OCI-LY3 (cell line): ENCODE measurements around the gene ZBTB7C.

Source experiments
- H2AFZ ChIP-seq: fragments of 200-600, 300-600 bp; shearing (Covaris generic); 2 replicates; pipeline ENCODE4 v1.6.0; 2014; ENCODE audit warnings: antibody characterized with exemption, low read depth, low read length
- H3K27ac ChIP-seq: fragments of 200-600, 300-600 bp; sonication (generic); 2 replicates; pipeline ENCODE4 v1.5.1; 2014; ENCODE audit warnings: mild to moderate bottlenecking, low read length, moderate library complexity, mixed read lengths
- H3K27me3 ChIP-seq: fragments of 200-600, 300-600 bp; sonication (generic); 2 replicates; pipeline ENCODE4 v1.6.1; 2014; ENCODE audit warnings: low read depth, low read length, mixed read lengths
- H3K36me3 ChIP-seq: fragments of 200-600, 300-600 bp; sonication (generic); replicated peaks from 2 replicates; pipeline ENCODE3; 2014; ENCODE audit warnings: low read depth, low read length, mixed read lengths
- H3K4me1 ChIP-seq: fragments of 300-600, 200-600 bp; sonication (generic); 2 replicates; pipeline ENCODE4 v1.6.1; 2014; ENCODE audit warnings: low read length, mixed read lengths
- H3K4me2 ChIP-seq: fragments of 200-600, 300-600 bp; sonication (generic); 2 replicates; pipeline ENCODE4 v1.6.1; 2014; ENCODE audit warnings: low read length, mixed read lengths
- H3K4me3 ChIP-seq: fragments of 300-600, 200-600 bp; sonication (generic); 2 replicates; pipeline ENCODE4 v1.5.1; 2014; ENCODE audit warnings: antibody characterized with exemption, mild to moderate bottlenecking, low read length, moderate library complexity
- H3K79me2 ChIP-seq: fragments of 300-600, 200-600 bp; shearing (Covaris generic); 2 replicates; pipeline ENCODE4 v1.6.1; 2014; ENCODE audit warnings: mild to moderate bottlenecking, low read length, mixed read lengths
- H3K9ac ChIP-seq: fragments of 300-600, 200-600 bp; shearing (Covaris generic); 2 replicates; pipeline ENCODE4 v1.6.0; 2014; ENCODE audit warnings: mild to moderate bottlenecking, low read length, moderate library complexity
- H3K9me3 ChIP-seq: fragments of 200-600, 300-600 bp; shearing (Covaris generic); 2 replicates; pipeline ENCODE4 v1.6.1; 2014; ENCODE audit warnings: low read length, mixed read lengths; ENCODE audit not compliant: insufficient read depth
- H4K20me1 ChIP-seq: fragments of 200-600, 300-600 bp; sonication (generic); 2 replicates; pipeline ENCODE4 v1.6.1; 2016; ENCODE audit warnings: low read length, mixed read lengths; ENCODE audit not compliant: insufficient read depth
- EZH2phosphoT487 ChIP-seq: fragments of 200-600 bp; shearing (Covaris generic); IDR thresholded peaks from 2 replicates; pipeline ENCODE4 v1.6.1; 2018; ENCODE audit warnings: antibody characterized with exemption, mixed run types, low read depth
- TF ChIP-seq, protein P1 (sequence below): fragments of 200-600, 300-600 bp; sonication (generic); IDR thresholded peaks from 2 replicates; pipeline ENCODE4 v1.5.1; 2014; ENCODE audit warnings: antibody characterized with exemption, low read length, low read depth

ZBTB7C gene

DNA sequence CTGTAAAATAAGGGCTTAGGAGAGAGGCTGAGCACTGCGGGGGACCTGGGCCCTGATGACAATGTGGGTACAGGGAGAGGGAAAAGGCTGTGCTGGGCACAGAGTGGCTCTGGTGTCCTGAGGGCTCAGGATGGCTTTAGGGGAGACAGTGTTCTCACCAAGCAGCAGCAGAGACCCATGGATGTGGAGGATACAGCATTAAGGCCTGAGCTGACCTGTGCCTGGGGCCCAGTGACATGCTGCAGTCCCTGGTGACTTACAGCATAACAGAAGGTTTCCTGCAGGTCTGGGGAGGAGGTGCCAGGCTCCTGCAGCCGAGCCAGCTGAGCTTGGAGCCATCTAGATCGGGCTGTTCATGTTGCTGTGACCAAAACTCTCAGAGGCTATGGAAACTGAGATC is 287.4 kb downstream of the ZBTB7C start:
- H3K4me2 ChIP-seq = no peak overlapping the region
- no peak overlapping the region for H2AFZ ChIP-seq
- H3K9ac ChIP-seq = no peak overlapping the region
- no peaks in the 10 kb centered on the region for H3K36me3 ChIP-seq
- no peaks in the 10 kb centered on the region for H3K79me2 ChIP-seq
- no peak for TF ChIP-seq EZH2phosphoT487
- TF ChIP-seq, protein P1, sequence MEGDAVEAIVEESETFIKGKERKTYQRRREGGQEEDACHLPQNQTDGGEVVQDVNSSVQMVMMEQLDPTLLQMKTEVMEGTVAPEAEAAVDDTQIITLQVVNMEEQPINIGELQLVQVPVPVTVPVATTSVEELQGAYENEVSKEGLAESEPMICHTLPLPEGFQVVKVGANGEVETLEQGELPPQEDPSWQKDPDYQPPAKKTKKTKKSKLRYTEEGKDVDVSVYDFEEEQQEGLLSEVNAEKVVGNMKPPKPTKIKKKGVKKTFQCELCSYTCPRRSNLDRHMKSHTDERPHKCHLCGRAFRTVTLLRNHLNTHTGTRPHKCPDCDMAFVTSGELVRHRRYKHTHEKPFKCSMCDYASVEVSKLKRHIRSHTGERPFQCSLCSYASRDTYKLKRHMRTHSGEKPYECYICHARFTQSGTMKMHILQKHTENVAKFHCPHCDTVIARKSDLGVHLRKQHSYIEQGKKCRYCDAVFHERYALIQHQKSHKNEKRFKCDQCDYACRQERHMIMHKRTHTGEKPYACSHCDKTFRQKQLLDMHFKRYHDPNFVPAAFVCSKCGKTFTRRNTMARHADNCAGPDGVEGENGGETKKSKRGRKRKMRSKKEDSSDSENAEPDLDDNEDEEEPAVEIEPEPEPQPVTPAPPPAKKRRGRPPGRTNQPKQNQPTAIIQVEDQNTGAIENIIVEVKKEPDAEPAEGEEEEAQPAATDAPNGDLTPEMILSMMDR = no peak
- no peak overlapping the region for H3K4me3 ChIP-seq
- H4K20me1 ChIP-seq = peaks cover 3% of the 10 kb centered on the region; the same call in 1 of the 2 replicates
- H3K27me3 ChIP-seq = peaks cover 47% of the 10 kb centered on the region
- peaks cover 14% of the 10 kb centered on the region for H3K4me1 ChIP-seq
- no peaks in the 10 kb centered on the region for H3K9me3 ChIP-seq
- H3K27ac ChIP-seq = no peak overlapping the region

DNA sequence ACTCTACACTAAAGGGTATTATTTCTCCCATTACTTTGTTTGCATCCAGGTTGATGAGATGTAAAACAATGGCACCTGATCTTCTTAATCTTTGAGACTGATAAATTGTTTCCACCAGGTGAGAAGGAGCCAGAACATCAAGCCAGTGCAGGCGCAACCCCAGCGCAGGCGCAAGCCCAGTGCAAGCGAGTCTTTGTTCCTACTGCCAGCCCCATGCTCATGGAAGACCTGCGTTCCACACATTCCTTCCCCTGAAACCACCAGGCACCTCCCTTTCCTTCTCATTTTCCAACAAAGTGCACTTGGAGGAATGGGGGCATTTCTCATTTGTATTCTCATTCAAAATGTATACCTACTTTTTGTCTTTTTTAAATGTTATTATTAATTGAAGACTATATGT is 290.0 kb downstream of the ZBTB7C start:
- Histone ChIP-seq H3K4me3 (no peak overlapping the region), H4K20me1 (no peaks in the 10 kb centered on the region), H3K9me3 (no peaks in the 10 kb centered on the region), H3K4me1 (peaks cover 1% of the 10 kb centered on the region), H3K36me3 (no peaks in the 10 kb centered on the region), H3K9ac (no peak overlapping the region), H3K4me2 (no peak overlapping the region), H3K79me2 (no peaks in the 10 kb centered on the region), H3K27me3 (peaks cover 28% of the 10 kb centered on the region), H2AFZ (no peak overlapping the region), H3K27ac (no peak overlapping the region)
- TF ChIP-seq EZH2phosphoT487 = no peak
- TF ChIP-seq, protein P1 = no peak

DNA sequence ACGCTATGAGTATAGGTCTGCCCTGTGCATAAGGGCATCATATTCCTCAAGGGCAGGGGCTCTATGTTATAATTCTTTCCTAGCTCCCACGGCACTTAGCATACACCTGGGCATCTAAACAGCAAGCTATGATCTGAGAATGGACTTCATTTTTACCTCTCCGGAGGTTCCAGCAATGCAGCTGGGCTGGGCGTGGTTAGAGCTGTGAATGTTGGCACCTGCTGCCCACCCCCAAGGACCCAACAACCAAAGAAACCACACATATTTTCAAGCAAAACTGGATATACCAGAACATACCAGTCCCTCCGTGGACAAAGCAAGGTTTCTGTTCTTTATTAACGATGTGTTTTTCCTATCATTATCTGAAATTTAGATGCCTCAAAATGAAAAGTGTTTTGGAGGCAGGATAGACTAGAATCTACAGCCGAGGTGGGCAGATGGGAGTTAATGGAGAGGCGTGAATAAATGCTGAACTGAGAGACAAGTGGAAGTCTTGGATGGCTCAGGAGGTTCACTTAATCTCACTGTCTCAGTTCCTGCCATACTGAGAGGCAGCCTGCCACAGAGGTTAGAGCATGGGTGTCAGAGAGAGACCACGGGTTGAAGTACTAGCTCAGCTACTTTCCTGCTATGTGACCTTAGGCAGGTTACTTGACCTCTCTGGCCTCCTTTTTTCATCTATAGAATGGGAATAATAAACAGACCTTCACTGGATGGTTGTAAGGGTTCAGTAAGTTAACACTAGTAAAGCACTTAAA is 292.1 kb downstream of the ZBTB7C start:
- Histone ChIP-seq H4K20me1 (no peaks in the 10 kb centered on the region), H2AFZ (no peak overlapping the region), H3K9ac (no peak overlapping the region), H3K79me2 (no peaks in the 10 kb centered on the region), H3K36me3 (no peaks in the 10 kb centered on the region), H3K4me3 (no peak overlapping the region), H3K4me2 (no peak overlapping the region), H3K9me3 (no peaks in the 10 kb centered on the region), H3K4me1 (no peaks in the 10 kb centered on the region), H3K27ac (no peak overlapping the region), H3K27me3 (peaks cover 24% of the 10 kb centered on the region; the same call in 1 of the 2 replicates)
- TF ChIP-seq EZH2phosphoT487 = no peak
- TF ChIP-seq, protein P1 = no peak

DNA sequence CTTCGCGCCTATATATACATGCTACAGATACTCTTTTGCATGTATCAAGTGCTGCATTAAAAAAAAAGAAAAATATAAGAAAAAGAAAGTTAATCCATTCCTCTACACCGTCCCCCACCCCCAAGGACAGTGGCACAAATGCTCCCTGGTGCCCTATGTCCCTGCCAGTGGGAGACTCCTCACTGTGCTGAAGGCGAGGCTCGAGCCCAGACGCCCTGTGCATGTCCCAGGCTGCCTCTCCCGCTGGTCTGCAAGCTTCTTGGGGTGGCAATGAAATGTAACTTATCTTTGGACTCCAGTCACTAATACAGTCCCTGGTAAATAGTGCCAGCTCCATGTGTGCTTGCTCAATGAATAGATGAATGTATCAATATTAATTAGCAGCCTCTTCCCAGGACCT is 293.2 kb downstream of the ZBTB7C start:
- Histone ChIP-seq H2AFZ (no peak overlapping the region), H3K27ac (no peak overlapping the region), H3K79me2 (no peaks in the 10 kb centered on the region), H3K4me1 (no peaks in the 10 kb centered on the region), H3K9ac (no peak overlapping the region), H3K27me3 (peaks cover 26% of the 10 kb centered on the region), H3K36me3 (no peaks in the 10 kb centered on the region), H3K4me2 (no peak overlapping the region), H3K4me3 (no peak overlapping the region), H4K20me1 (no peaks in the 10 kb centered on the region), H3K9me3 (no peaks in the 10 kb centered on the region)
- TF ChIP-seq, protein P1 = no peak
- TF ChIP-seq EZH2phosphoT487 = no peak
